Jurkat, Clone E6-1 (cell line): ENCODE data around the gene MRPL48.
"Not testable (repeated sequence)": the region's sequence is repeated elsewhere in the genome, so short reads cannot be mapped to it uniquely, and the experiment has no call there.

ENCODE experiments used
- DNase-seq: peaks from one replicate; pipeline ENCODE4 v3.0.0-alpha.2; 2011; ENCODE audit warnings: low read depth, low spot score
- H3K4me3 ChIP-seq: 2 replicates; pipeline ENCODE4 v1.5.1; 2011; ENCODE audit warnings: mild to moderate bottlenecking, low read length, control low read depth, moderate library complexity

The MRPL48 gene

DNA sequence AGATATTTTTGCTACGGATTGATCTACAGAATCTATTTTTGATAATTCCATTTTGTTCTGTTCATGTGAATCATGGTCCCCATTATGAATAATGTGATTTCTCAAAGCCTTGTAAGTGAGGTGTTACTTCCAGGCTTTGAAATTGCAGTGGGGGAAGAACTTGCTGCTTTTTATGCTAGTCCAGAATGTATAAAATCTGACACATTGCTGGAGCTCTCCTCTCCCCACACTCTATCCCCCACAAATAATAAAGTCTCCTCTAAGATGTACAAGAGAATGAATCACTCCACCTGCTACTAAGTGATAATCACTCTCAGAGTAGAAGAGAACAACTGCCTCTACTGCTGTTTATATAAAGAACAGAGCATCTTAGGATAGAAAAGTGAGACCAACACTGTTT lies 20.9 kb upstream of the MRPL48 start:
- no peak for DNase-seq
- H3K4me3 ChIP-seq, result no peak overlapping the region

DNA sequence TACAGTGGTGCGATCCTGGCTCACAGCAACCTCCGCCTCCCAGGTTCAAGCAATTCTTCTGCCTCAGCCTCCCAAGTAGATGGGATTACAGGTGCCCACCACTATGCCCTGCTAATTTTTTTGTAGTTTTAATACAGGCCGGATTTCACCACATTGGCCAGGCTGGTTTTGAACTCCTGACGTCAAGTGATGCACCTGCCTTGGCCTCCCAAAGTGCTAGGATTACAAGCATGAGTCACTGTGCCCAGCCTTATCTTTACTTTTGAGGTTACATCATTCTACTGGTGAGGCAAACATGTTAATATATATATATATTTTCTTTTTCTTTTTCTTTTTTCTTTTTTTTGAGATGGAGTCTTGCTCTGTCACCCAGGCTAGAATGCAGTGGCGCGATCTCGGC lies 16.9 kb upstream of the MRPL48 start:
- not testable (repeated sequence) for H3K4me3 ChIP-seq

DNA sequence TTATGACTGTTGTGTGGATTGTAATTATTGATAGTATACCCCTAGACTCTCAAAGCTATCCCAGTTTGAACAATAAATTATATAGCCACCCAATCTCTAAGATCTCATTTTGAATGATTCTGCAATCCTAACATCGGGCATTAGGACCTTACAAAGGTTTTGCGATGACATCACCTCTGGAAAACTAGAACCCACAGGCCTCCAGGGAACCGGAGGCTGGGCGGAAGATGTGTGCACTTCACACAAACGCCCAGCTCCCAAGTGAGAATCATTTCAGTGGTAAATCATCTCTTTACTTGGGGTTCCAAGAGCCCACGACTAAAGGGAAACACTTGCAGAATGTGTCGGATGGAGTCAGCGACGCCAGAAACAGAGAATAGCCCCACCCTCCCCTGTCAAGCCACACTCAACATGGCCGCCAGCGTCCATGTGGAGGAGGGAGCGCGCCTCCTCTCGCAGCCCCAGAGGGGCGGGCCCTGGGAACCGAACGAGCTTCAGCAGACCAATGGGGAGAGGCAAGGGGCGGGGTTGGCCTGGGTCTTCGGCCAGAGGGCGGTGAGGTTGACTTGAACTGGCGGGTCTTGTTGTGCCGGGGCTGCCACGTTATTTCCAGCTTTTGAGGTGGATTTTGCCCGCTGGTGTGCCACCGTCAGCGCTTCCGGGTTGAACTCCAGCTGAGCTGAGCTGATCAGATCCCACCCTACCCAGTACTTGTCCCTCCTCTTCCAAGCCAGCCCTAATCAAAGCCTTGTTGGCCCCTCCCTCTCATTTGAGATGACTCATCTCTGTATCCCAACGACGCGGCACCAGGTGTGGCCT lies 8.4 kb upstream of the MRPL48 start:
- peak; percentile 97 for DNase-seq
- peak overlapping the region; percentile 52 for H3K4me3 ChIP-seq

More for the DNA sequence above, 16.9 kb upstream of the MRPL48 start:
- not testable (repeated sequence) for DNase-seq

DNA sequence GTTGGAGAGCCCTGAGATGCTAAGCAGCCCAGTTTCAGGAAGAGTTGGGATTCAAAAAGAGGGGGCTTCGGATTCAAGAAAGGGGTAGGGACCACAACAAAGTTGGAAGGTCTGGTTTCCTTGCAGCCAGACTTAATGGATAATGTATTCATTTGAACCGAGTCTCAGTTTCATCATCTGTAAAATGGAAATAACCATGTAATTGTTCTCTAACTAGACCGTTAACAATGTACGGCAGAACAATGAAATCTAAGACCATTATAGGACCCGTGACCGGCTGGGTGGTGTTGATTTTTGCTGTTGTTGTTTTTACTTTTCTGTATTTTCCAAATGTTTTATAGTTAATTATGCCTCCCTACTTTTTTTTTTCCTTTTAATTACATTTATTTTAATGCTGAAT lies 6.4 kb upstream of the MRPL48 start:
- H3K4me3 ChIP-seq, result no peak overlapping the region
- DNase-seq, result no peak

DNA sequence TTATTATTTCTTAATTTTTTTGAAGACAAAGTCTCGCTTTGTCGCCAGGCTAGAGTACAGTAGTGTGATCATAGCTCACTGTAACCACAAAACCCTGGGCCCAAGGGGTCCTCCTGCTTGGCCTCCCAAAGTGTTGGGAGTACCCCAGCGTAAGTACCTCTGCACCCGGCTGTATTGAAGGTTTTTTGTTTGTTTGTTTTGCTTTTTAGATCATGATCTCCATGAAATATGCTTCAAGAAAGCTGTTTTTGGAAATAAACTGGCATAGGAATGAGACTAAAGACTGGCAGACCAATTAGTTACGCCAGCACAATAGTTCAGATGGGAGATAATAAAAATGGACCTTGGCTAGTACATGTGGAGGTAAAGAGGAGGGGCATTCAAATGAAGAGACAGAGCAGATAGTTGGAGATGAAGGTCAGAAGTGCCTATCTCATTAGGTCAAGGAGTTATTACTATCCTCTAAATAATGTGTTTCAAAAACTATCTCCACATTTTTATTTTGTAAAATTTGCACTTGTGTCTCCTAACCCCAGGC lies 4.1 kb upstream of the MRPL48 start:
- no peak for DNase-seq

DNA sequence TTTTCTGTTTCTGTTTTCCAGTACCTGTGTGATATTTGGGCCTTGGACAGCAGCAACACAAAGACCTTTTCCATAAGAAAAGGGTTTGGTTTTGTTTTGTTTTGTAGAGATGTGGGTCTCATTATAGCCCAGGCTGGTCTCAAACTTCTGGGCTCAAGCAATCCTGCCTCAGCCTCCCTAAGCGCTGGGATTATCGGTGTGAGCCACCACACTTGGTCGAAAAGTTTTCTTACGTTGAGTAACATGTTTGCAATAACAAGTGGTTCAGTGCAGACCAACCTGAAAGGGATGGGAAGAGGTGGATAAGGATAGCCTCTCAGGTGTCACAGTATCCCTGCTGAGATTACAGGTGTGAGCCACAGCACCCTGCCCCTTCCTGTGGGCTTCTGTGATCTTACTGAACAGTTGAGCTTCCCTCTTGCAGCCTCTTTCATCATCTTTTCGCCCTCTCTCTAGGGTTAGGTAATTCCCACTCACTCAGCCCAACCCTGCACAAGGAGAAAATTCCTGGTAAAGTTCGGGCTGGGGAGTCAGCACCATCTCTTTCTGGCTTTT lies 3.5 kb upstream of the MRPL48 start:
- no peak for DNase-seq

More for the DNA sequence above, 4.1 kb upstream of the MRPL48 start:
- no peak overlapping the region for H3K4me3 ChIP-seq

DNA sequence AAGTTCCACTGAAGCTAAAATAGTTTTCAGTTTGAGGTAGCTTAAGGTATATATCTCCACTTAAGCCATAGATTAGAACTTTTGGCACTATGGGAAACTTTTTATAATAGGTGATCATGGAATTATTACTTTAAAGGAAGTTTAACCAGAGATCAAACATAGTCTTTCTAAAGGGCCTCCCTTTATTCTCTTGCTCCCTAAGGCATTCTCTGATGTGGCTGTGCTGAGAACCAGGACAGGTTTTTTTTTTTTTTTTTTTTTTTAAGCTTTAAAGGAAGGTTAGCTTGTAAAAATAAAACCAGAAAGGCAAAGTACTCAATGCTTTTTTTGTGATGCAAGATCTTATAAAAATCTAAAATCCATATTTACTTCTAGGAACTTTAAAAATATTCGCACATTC lies 2.9 kb upstream of the MRPL48 start:
- DNase-seq, result no peak
- no peak overlapping the region for H3K4me3 ChIP-seq

More for the DNA sequence above, 3.5 kb upstream of the MRPL48 start:
- no peak overlapping the region for H3K4me3 ChIP-seq

DNA sequence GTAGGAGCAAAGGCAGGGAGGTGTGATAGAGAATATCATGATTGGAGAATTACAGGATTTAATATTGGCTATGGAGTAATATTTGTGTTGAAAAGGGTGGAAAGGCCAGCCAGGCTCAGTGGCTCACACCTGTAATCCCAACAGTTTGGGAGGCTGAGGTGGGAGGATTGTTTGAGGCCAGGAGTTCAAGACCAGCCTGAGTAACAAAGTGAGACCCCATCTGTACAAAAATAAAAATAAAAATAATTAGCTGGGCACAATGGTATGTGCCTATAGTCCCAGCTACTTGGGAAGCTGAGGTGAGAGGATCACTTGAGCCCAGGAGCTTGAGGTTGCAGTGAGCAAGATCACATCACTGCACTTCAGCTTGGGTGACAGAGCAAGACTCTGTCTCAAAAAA lies 2.2 kb upstream of the MRPL48 start:
- H3K4me3 ChIP-seq, DNase-seq: not testable (repeated sequence)

DNA sequence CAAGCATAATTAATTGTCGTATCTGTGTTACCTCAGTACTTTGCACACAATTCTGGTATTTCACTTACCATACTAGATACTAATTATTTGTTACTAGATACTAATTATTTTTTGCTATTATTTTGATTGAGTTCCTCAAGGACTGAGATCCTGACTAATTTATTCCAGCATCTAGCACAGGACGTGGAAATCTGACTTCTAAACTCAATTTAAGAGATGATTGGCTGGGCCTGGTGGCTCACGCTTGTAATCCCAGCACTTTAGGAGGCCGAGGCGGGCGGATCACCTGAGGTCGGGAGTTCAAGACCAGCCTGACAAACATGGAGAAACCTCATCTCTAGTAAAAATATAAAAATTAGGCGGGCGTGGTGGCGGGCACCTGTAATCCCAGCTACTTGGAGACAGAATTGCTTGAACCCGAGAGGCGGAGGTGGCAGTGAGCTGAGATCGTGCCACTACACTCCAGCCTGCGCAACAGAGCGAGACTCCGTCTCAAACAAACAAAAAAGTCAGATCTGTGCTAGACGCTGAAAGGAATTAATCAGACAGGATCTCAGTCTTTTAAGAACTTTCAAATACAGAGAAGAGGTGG lies 527 bp upstream of the MRPL48 start:
- peak overlapping the region; percentile 87 for H3K4me3 ChIP-seq
- no peak for DNase-seq

DNA sequence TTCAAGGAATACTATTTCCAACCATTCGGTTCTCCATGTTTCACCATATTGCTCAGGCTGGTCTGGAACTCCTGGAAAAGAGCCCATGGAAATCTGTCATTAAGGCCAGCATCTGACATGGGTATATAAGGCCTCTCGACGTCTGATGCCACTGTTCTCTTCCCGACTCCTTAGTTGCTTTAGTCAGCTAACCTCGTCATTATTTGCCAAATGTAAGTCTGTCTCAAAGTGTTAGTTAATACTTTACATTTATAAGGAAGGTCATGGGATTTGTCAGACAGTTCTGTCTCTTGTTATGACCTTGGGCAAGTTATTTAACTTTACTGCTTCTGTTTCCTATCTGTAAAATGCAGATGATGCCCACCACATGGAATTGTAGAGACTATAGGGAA lies 1.6 kb downstream of the MRPL48 start:
- no peak for DNase-seq
- H3K4me3 ChIP-seq, result peak overlapping the region; percentile 87

DNA sequence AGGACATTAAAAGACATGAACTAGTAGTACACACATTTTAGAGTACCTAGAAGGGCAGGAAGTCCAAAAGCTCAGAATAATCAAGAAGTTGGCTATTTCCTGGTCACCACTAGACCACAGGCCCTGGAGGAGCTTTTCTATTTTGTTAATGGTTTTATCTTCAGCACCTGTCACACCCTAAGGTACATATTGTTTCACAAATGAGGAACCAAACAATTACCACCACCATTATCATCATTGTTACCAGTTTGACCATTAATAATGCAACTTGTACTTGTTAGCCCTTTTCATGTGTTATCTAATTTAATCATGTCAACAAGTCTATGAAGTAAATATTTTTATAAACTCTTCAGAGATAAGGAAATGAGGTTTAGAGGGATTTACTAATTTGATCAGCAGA lies 4.9 kb downstream of the MRPL48 start:
- no peak overlapping the region for H3K4me3 ChIP-seq
- no peak for DNase-seq

DNA sequence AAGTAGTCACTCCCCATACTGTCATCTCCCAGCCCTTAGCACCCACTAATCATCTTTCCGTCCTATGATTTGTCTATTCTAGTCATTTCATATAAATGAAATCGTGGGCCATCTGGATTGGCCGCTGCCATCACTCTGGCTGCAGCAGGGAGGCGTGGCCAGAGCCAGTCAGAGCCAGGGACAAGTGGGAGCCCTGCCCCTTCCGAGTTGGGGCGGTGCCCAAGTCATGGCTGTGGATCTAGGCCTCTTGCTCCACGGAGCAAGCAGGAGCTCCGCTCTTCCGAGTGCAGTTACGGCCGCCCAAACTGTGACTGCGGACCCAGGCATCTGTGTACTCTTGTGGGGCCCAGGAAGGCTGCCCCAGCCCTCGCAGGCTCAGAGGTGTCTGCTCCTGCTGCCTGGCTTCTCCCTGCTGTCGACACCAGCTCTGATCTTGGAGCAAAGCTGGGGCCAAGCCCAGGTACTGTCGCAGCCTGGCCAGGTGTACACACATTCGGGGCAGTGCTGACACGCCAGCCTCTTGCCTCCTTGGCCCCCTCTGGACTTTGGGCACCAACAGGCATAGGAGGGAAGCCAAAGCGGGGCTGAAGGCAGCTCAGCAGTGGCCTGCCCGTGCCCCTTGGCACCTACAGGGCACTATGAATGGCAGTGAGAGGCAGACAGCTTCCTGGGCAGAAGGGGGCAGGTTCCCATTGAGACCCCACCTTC lies 8.4 kb downstream of the MRPL48 start:
- DNase-seq, result no peak
- no peak overlapping the region for H3K4me3 ChIP-seq

DNA sequence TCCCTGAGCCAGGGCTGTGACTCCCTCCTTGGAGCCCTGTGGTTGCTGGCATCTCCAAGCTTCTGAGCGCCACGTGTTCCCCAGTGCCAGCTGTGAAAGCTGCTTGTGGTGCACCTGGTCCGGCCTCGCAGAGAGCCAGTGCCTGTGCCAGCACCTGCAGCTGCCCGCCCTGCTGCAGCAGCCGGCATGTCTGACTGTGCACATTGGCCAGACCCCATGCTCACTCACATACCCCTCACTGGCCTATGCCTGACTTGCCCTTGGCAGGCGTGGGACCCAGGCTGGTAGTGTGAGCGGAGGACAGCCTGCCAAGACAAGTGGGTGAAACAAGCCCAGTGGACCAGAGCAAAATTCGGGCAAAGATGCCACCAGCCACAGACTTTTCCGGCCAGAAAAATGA lies 9.8 kb downstream of the MRPL48 start:
- no peak overlapping the region for H3K4me3 ChIP-seq
- DNase-seq, result no peak

DNA sequence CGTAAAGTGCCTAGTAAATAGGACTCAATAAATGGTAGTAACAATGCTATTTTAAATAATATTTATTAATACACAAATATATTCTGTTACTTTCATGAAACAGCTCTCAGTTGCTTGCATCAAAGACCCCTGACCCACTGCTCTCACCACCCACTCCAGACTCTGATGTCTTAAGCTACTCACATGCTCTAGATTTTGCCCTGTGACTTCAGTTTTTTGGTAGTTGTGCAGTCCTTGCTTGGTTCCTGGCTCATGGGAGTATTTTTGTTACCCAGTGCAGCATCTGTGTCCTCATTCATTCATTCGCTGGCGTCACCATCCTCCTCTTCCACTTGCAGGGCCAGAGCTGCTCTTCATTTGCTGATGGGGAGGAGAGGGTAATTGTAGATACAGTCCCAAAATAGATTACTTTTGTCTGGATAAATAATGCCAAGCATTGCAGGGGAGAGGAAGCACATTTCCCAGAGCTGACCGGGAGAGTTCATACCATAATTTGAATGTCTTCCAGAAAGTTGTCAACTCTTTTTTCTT lies 12.7 kb downstream of the MRPL48 start:
- no peak for DNase-seq
- no peak overlapping the region for H3K4me3 ChIP-seq

DNA sequence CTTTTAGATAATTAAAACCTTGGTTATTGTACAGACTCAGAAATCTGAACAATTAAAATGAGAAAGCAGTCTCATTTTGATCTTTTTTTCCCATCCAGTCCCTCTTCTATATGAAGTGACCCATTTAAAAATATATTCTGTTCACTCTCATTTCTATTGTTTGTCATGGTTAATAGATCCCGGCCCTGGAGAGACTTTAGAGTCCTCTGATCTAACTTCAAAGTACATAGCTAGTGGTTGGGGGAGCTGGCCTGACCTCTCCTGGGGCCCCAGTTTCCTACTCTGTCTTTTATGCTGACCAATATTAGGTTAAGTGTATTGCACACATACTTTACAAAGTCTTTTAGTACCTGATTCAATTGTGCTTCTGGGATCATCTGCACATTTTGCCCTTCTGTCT lies 13.5 kb downstream of the MRPL48 start:
- H3K4me3 ChIP-seq, result no peak overlapping the region
- DNase-seq, result no peak

DNA sequence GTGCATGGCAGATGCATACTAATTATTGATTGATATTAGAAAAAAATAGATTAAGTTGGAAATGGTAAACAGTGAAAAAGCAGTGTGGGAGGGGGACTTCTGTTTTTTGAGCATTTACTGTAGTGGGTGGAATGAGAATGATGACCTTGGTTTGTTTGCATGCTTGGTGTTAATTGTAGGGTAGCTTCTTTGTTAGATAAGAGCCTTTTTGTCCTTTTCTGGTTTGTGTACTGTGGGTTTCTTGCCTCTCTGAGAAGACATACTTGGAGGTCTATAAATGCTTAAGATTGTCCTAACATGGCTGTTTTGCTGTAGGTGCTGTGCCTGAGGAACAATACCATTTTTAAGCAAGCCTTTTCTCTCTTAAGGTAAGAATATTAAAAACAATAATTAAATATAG lies 17.0 kb downstream of the MRPL48 start:
- no peak for DNase-seq
- H3K4me3 ChIP-seq, result no peak overlapping the region

DNA sequence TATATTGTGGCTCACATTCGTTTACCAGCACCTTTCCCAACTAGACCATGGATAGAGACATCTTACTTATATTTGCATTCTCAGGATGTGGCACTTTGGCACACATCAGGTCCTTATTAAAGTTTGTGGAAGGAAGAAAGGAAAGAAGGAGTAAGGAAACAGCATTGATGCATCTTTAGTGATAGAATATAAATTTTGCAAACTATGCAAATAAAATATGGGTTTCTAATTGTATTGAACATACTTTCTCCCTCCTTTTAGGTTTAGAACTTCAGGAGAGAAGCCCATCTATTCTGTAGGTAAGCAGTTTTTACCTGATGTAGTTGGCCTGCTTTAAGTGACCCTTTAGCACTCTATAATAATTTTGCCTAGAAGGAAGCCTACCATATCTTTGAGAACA lies 20.4 kb downstream of the MRPL48 start:
- no peak overlapping the region for H3K4me3 ChIP-seq
- no peak for DNase-seq

DNA sequence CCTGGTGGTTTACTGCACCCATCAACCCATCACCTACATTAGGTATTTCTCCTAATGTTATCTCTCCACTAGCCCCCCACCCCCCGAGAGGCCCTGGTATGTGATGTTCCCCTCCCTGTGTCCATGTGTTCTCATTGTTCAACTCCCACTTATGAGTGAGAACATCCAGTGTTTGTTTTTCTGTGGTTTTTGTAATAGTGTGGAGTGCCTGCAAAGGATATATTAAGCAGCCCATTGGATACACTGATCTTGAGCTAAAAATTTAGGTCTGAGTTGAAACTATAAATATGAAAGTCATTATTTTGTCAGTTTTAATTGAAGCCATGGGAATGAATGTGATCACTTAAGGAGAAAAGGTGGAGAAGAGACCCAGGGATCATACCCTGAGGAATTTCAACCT lies 23.0 kb downstream of the MRPL48 start:
- H3K4me3 ChIP-seq, result no peak overlapping the region
- DNase-seq, result no peak

DNA sequence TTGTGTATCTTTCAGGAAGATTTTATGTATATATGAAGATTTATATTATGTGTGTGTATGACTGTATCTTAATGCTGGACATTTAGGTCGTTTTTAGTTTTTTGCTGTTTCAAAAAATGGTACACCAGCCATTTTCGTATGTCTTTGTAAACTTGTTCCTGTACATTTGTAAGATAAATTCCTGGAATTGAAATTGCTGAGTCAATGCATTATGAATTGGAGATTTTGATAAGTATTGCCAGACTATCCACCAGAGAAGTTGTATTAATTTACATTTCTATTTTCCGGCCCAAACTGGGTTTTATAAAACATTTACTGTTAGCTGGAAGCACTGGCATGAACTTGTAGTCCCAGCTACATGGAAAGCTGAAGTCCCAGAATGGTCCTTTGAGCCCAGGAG lies 24.6 kb downstream of the MRPL48 start:
- no peak for DNase-seq

DNA sequence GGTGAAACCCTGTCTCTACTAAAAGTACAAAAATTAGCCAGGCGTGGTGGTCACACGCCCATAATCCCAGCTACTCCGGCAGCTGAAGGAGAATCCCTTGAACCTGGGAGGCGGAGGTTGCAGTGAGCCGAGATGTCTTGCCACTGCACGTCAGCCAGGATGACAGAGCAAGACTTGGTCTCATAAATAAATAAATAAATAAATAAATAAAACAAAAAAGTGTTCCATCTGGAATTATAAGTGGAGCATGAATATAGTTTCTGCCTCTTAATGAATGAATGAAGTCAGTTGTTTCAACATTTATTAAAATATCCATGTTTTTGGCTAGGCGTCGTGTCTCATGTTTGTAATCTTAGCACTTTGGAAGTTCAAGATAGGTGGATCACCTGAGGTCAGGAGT lies 27.1 kb downstream of the MRPL48 start:
- DNase-seq, result no peak
- no peak overlapping the region for H3K4me3 ChIP-seq

More for the DNA sequence above, 24.6 kb downstream of the MRPL48 start:
- no peak overlapping the region for H3K4me3 ChIP-seq
